GM12801 (cell line): Measurements from ENCODE around the gene NAV3.

Experiments used
- CTCF ChIP-seq: IDR thresholded peaks from one replicate; pipeline ENCODE4 v1.5.1; 2011; ENCODE audit warnings: control low read depth; ENCODE audit not compliant: insufficient read length; ENCODE audit errors: extremely low read depth

Gene NAV3

GRCh38 chr12:78099806-78100205 lies 269.1 kb downstream of the NAV3 start:
- no peak for TF ChIP-seq CTCF

- TF ChIP-seq CTCF: no peak
Observed at GRCh38 chr12:78101113-78101876, 270.6 kb downstream of the NAV3 start.

GRCh38 chr12:78101946-78102635 lies 271.4 kb downstream of the NAV3 start:
- TF ChIP-seq CTCF: no peak

- no peak for TF ChIP-seq CTCF
Observed at GRCh38 chr12:78115889-78116288, 285.2 kb downstream of the NAV3 start.

GRCh38 chr12:78118036-78118435 lies 287.3 kb downstream of the NAV3 start:
- TF ChIP-seq CTCF: no peak

- no peak for TF ChIP-seq CTCF
Observed at GRCh38 chr12:78118486-78118885, 287.8 kb downstream of the NAV3 start.

- no peak for TF ChIP-seq CTCF
Observed at GRCh38 chr12:78119351-78119918, 288.7 kb downstream of the NAV3 start.
